HepG2 (cell line): ENCODE results near the gene APBA3. TPM values are rescaled to one million over a fixed set of nuclear protein-coding genes. Genes with fewer than 3 reads are reported as not detected.

Experiments
- ATAC-seq: fragments of 200-7000 bp; cut with Tn5 transposase; 3 replicates; pipeline ENCODE4 v1.9.1; 2020; ENCODE audit warnings: mild to moderate bottlenecking, moderate library complexity
- BruUV-seq: library from RNA; stranded (reverse); fragments of 400-500 nt; replicated peaks from 2 replicates; lab custom pipeline; 2021; lab: Mats Ljungman, UMichigan
- CTCF ChIA-PET: fragments of 300-600 bp; formaldehyde crosslinking; extraction: SDS; loops from one replicate; lab custom pipeline; 2021; ENCODE audit warnings: low total read pairs, inconsistent platforms, low intra/inter-chr PET ratio; lab: Yijun Ruan, JAX
- POLR2A ChIA-PET: fragments of 350-600 bp; sonication (Branson Sonifier 250); formaldehyde crosslinking; loops from one replicate; lab custom pipeline; 2020; ENCODE audit warnings: antibody characterized with exemption, inconsistent platforms; lab: Yijun Ruan, JAX
- DNase-seq: peaks from one replicate; pipeline ENCODE4 v3.0.0-alpha.2; 2015; ENCODE audit warnings: low spot score
- FAIRE-seq: peaks from 3 replicates; lab custom pipeline; 2011; peaks lifted over from hg19 to GRCh38; lab: Jason Lieb, UNC
- H2AFZ ChIP-seq: one replicate; pipeline ENCODE4 v1.6.1; 2011; ENCODE audit warnings: low read length, inconsistent platforms
- H3K27ac ChIP-seq: fragments of 300-600 bp; 3 replicates; pipeline ENCODE4 v1.8.0; 2011; ENCODE audit warnings: mixed run types, mild to moderate bottlenecking, mixed read lengths, low read length, inconsistent platforms; ENCODE audit not compliant: insufficient read depth; ENCODE audit errors: extremely low read length
- H3K27me3 ChIP-seq, 2 experiments: fragments of 200-600 bp in 1 of 2; 2 replicates in 1 of 2; 3 replicates in 1 of 2; pipeline versions ENCODE4 v1.6.0 to v1.8.0; 2011; ENCODE audit warnings: low read length in 2 of 2, mild to moderate bottlenecking in 2 of 2, moderate library complexity in 2 of 2, inconsistent platforms in 1 of 2; ENCODE audit not compliant: insufficient read depth in 2 of 2, control insufficient read depth in 1 of 2
- H3K36me3 ChIP-seq, 2 experiments: fragments of 200-600 bp in 1 of 2; replicated peaks in 1 of 2; 2 replicates in 1 of 2; 3 replicates in 1 of 2; pipeline versions ENCODE4 v1.5.1 to v1.8.0; 2011; ENCODE audit warnings: low read length in 2 of 2, inconsistent platforms in 1 of 2; ENCODE audit not compliant: insufficient read depth in 2 of 2, control insufficient read depth in 1 of 2
- H3K4me1 ChIP-seq: 2 replicates; pipeline ENCODE4 v1.5.1; 2012; ENCODE audit warnings: low read length, inconsistent platforms; ENCODE audit not compliant: insufficient read depth
- H3K4me2 ChIP-seq: 2 replicates; pipeline ENCODE4 v1.6.0; 2011; ENCODE audit warnings: low read depth, low read length, inconsistent platforms
- H3K4me3 ChIP-seq, 3 experiments: fragments of 200-600 bp in 1 of 3; sonication (generic), shearing (Covaris generic) in 1 of 3; replicated peaks in 1 of 3; 2 replicates each; pipeline ENCODE4 v1.5.1; 2011 to 2016; ENCODE audit warnings: low read length in 3 of 3, inconsistent platforms in 2 of 3, low read depth in 2 of 3, mild to moderate bottlenecking in 2 of 3, control low read depth in 1 of 3, mixed read lengths in 1 of 3; ENCODE audit not compliant: insufficient read depth in 1 of 3
- H3K79me2 ChIP-seq: one replicate; pipeline ENCODE4 v1.6.1; 2011; ENCODE audit warnings: low read length, inconsistent platforms; ENCODE audit not compliant: insufficient read depth
- H3K9ac ChIP-seq: 2 replicates; pipeline ENCODE4 v1.6.0; 2011; ENCODE audit warnings: mild to moderate bottlenecking, low read depth, low read length, inconsistent platforms; ENCODE audit not compliant: insufficient read depth
- H3K9me3 ChIP-seq: 2 replicates; pipeline ENCODE4 v1.5.1; 2012; ENCODE audit warnings: mild to moderate bottlenecking, low read length
- H4K20me1 ChIP-seq: 2 replicates; pipeline ENCODE4 v1.6.0; 2011; ENCODE audit warnings: inconsistent platforms, mild to moderate bottlenecking, low read length, moderate library complexity; ENCODE audit not compliant: insufficient read depth
- ATM ChIP-seq: fragments of 450-650 bp; IDR thresholded peaks from 2 replicates; pipeline ENCODE4 v1.7.1; 2017; ENCODE audit warnings: mild to moderate bottlenecking, borderline replicate concordance
- CCAR2 ChIP-seq: fragments of 200-400 bp; formaldehyde crosslinking; optimal IDR thresholded peaks from 2 replicates; pipeline ENCODE3; 2018; ENCODE audit warnings: low read depth, mild to moderate bottlenecking, low read length, moderate library complexity
- ERF ChIP-seq: IDR thresholded peaks from 2 replicates; pipeline ENCODE4 v1.6.1; 2018; ENCODE audit warnings: missing biosample characterization, missing genetic modification reagents
- KLF12 ChIP-seq: sonication (generic); formaldehyde crosslinking; IDR thresholded peaks from 2 replicates; pipeline ENCODE4 v1.4.0; 2020; ENCODE audit warnings: missing genetic modification reagents, borderline replicate concordance
- NFIC ChIP-seq: IDR thresholded peaks from 2 replicates; pipeline ENCODE4 v1.6.1; 2012; ENCODE audit warnings: mild to moderate bottlenecking, low read length, inconsistent platforms
- PCBP1 ChIP-seq: fragments of 200-400 bp; formaldehyde crosslinking; IDR thresholded peaks from 2 replicates; pipeline ENCODE4 v1.6.1; 2017; ENCODE audit warnings: mild to moderate bottlenecking, low read depth, low read length, borderline replicate concordance
- POLR2A ChIP-seq, 2 experiments: IDR thresholded peaks; 2 replicates each; pipeline ENCODE4 v1.6.1; 2011; ENCODE audit warnings: low read depth in 2 of 2, low read length in 2 of 2, mild to moderate bottlenecking in 1 of 2, moderate library complexity in 1 of 2; ENCODE audit not compliant: insufficient read depth in 1 of 2
- SP1 ChIP-seq, 2 experiments: fragments of 450-650 bp in 1 of 2; sonication (generic) in 1 of 2; formaldehyde crosslinking in 1 of 2; IDR thresholded peaks; 2 replicates each; pipeline versions ENCODE4 v1.4.0 to v1.6.1; 2016 to 2020; ENCODE audit warnings: missing genetic modification reagents in 1 of 2
- SRSF1 ChIP-seq: fragments of 200-400 bp; formaldehyde crosslinking; optimal IDR thresholded peaks from 2 replicates; pipeline ENCODE3; 2017; ENCODE audit warnings: mild to moderate bottlenecking, low read depth, low read length, moderate library complexity
- WGBS: methylation state at CpG from one replicate; pipeline ENCODE4 v1.1.6; 2017; ENCODE audit warnings: low lambda C conversion rate; 5-methylcytosine and 5-hydroxymethylcytosine counted together
- in situ Hi-C: cut with HindIII; loops from 2 replicates; pipeline ENCODE4 v1.10.0; 2017; ENCODE audit warnings: low pct_unique_long_range_greater_than_20kb; ENCODE audit not compliant: extremely low pct_ligation_motif_present
- intact Hi-C: fragments of 100-400 bp; cut with micrococcal nuclease; formaldehyde crosslinking; loops from one replicate; pipeline ENCODE4 v1.10.0; 2022; ENCODE audit not compliant: unreplicated experiment
- polyA plus RNA-seq, 8 experiments: library from polyadenylated mRNA; depleted of rRNA in 3 of 8; stranded (reverse) in 7 of 8; unstranded in 1 of 8; fragments of >200 nt; fragmentation: Illumina TruSeq in 4 of 8; extraction: Trizol in 4 of 8; gene quantifications; 2 replicates each; pipeline versions ENCODE4 v1.2.1 to v1.2.3, GENCODE V29; 2011 to 2016; ENCODE audit warnings: low read depth in 4 of 8, missing spikeins in 1 of 8, mixed read lengths in 1 of 8; ENCODE audit not compliant: insufficient read depth in 1 of 8
- total RNA-seq, 5 experiments: library from RNA; depleted of rRNA; stranded (reverse); fragments of >200 nt; fragmentation: Illumina TruSeq; extraction: Trizol; gene quantifications; 2 replicates each; pipeline ENCODE4 v1.2.3, GENCODE V29; 2016; ENCODE audit warnings: low read depth in 1 of 5
- TF ChIP-seq, protein P1 (sequence below): sonication (generic); formaldehyde crosslinking; IDR thresholded peaks from 2 replicates; pipeline ENCODE4 v1.8.1; 2023; ENCODE audit warnings: mild to moderate bottlenecking, inconsistent platforms, moderate library complexity, missing genetic modification reagents, borderline replicate concordance
- TF ChIP-seq, protein P2 (sequence below): IDR thresholded peaks from 2 replicates; pipeline ENCODE4 v1.6.1; 2016
- TF ChIP-seq, protein P3 (sequence below): sonication (generic); formaldehyde crosslinking; IDR thresholded peaks from one replicate; pipeline ENCODE4 v1.5.1; 2020; ENCODE audit warnings: mild to moderate bottlenecking, missing genetic modification reagents; ENCODE audit errors: not compliant biosample characterization
- TF ChIP-seq, protein P4 (sequence below): sonication (generic); formaldehyde crosslinking; IDR thresholded peaks from 2 replicates; pipeline ENCODE4 v1.4.0; 2020; ENCODE audit warnings: missing genetic modification reagents

APBA3 gene
- total and polyA plus RNA-seq, 2 of the 13 experiments (the other 11 are each of a cell fraction or from before 2014, with no cell fraction given) = 14.2 to 14.3 TPM

DNA sequence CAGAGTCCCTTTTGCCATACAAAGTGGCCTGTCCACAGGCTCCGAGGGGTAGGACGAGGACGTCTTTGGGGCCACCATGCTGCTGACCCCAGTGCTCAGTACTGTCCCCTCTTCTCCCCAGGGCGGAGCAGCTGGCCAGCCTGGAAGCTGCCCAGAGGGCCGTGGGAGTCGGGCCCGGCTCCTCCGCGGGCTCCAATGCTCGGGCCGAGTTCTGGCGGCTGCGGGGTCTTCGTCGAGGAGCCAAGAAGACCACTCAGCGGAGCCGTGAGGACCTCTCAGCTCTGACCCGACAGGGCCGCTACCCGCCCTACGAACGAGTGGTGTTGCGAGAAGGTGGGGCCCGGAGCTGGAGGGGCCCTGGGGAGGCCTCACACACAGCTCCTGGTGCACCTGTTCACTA lies 21.1 kb downstream of the APBA3 start:
- no peaks in the 10 kb centered on the region for H3K4me1 ChIP-seq
- no peak for ATAC-seq
- no peaks in the 10 kb centered on the region for H3K9me3 ChIP-seq
- no peak overlapping the region for H2AFZ ChIP-seq
- TF ChIP-seq CCAR2 (no peak), ATM (no peak), ERF (no peak), KLF12 (no peak), PCBP1 (no peak), SP1 (IDR thresholded peaks at IDR 0.05) (no peak), SP1 (CRISPR knock-in tag; IDR thresholded peaks at IDR 0.05) (no peak), NFIC (no peak), POLR2A (IDR thresholded peaks at IDR 0.05; ENCODE audit: insufficient read depth in 1 of 2, low read depth in 2 of 2, low read length in 2 of 2) (no peak), SRSF1 (no peak)
- TF ChIP-seq, protein P1, sequence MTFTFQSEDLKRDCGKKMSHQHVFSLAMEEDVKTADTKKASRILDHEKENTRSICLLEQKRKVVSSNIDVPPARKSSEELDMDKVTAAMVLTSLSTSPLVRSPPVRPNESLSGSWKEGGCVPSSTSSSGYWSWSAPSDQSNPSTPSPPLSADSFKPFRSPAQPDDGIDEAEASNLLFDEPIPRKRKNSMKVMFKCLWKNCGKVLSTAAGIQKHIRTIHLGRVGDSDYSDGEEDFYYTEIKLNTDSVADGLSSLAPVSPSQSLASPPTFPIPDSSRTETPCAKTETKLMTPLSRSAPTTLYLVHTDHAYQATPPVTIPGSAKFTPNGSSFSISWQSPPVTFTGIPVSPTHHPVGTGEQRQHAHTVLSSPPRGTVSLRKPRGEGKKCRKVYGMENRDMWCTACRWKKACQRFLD (CRISPR knock-in tag) = no peak
- TF ChIP-seq, protein P2, sequence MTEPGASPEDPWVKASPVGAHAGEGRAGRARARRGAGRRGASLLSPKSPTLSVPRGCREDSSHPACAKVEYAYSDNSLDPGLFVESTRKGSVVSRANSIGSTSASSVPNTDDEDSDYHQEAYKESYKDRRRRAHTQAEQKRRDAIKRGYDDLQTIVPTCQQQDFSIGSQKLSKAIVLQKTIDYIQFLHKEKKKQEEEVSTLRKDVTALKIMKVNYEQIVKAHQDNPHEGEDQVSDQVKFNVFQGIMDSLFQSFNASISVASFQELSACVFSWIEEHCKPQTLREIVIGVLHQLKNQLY (CRISPR knock-in tag) = no peak
- TF ChIP-seq, protein P3, sequence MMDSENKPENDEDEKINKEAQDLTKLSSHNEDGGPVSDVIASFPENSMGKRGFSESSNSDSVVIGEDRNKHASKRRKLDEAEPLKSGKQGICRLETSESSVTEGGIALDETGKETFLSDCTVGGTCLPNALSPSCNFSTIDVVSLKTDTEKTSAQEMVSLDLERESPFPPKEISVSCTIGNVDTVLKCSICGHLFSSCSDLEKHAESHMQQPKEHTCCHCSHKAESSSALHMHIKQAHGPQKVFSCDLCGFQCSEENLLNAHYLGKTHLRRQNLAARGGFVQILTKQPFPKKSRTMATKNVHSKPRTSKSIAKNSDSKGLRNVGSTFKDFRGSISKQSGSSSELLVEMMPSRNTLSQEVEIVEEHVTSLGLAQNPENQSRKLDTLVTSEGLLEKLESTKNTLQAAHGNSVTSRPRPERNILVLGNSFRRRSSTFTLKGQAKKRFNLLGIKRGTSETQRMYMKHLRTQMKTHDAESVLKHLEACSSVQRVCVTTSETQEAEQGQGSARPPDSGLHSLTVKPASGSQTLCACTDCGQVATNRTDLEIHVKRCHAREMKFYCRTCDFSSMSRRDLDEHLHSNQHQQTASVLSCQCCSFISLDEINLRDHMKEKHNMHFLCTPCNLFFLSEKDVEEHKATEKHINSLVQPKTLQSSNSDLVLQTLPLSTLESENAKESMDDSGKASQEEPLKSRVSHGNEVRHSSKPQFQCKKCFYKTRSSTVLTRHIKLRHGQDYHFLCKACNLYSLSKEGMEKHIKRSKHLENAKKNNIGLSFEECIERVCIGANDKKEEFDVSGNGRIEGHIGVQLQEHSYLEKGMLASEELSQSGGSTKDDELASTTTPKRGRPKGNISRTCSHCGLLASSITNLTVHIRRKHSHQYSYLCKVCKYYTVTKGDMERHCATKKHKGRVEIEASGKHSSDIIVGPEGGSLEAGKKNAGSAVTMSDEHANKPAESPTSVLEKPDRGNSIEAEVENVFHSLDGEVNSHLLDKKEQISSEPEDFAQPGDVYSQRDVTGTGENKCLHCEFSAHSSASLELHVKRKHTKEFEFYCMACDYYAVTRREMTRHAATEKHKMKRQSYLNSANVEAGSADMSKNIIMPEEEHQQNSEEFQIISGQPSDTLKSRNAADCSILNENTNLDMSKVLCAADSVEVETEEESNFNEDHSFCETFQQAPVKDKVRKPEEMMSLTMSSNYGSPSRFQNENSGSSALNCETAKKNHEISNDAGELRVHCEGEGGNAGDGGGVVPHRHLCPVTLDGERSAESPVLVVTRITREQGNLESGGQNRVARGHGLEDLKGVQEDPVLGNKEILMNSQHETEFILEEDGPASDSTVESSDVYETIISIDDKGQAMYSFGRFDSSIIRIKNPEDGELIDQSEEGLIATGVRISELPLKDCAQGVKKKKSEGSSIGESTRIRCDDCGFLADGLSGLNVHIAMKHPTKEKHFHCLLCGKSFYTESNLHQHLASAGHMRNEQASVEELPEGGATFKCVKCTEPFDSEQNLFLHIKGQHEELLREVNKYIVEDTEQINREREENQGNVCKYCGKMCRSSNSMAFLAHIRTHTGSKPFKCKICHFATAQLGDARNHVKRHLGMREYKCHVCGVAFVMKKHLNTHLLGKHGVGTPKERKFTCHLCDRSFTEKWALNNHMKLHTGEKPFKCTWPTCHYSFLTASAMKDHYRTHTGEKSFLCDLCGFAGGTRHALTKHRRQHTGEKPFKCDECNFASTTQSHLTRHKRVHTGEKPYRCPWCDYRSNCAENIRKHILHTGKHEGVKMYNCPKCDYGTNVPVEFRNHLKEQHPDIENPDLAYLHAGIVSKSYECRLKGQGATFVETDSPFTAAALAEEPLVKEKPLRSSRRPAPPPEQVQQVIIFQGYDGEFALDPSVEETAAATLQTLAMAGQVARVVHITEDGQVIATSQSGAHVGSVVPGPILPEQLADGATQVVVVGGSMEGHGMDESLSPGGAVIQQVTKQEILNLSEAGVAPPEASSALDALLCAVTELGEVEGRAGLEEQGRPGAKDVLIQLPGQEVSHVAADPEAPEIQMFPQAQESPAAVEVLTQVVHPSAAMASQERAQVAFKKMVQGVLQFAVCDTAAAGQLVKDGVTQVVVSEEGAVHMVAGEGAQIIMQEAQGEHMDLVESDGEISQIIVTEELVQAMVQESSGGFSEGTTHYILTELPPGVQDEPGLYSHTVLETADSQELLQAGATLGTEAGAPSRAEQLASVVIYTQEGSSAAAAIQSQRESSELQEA (CRISPR knock-in tag) = no peak
- TF ChIP-seq, protein P4, sequence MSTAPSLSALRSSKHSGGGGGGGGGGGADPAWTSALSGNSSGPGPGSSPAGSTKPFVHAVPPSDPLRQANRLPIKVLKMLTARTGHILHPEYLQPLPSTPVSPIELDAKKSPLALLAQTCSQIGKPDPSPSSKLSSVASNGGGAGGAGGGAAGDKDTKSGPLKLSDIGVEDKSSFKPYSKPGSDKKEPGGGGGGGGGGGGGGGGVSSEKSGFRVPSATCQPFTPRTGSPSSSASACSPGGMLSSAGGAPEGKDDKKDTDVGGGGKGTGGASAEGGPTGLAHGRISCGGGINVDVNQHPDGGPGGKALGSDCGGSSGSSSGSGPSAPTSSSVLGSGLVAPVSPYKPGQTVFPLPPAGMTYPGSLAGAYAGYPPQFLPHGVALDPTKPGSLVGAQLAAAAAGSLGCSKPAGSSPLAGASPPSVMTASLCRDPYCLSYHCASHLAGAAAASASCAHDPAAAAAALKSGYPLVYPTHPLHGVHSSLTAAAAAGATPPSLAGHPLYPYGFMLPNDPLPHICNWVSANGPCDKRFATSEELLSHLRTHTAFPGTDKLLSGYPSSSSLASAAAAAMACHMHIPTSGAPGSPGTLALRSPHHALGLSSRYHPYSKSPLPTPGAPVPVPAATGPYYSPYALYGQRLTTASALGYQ (CRISPR knock-in tag) = no peak
- TF ChIP-seq, all 625 proteins: peak for 0
- no TSS peak for BruUV-seq
- Histone ChIP-seq H3K9ac (no peak overlapping the region), H3K79me2 (no peaks in the 10 kb centered on the region), H4K20me1 (no peaks in the 10 kb centered on the region), H3K4me2 (no peak overlapping the region), H3K4me3 (no peak overlapping the region), H3K36me3 (0 out of 5 replicates have a peak, but pooled peaks cover 0 to 3% of the 10 kb centered on the region in 2 experiments), H3K27ac (no peak overlapping the region), H3K27me3 (no peaks in the 10 kb centered on the region)
- no peak for FAIRE-seq
- intact Hi-C loops (no loop called here), in situ Hi-C loops (no loop called here)
- 94% methylated on average over 24 of the region's 24 CpGs for WGBS
- DNase-seq = no peak
- ChIA-PET CTCF (no interaction called here), POLR2A (no interaction called here)
